GM20431 (cell line): ENCODE data around the gene IGF2R.

Experiments used
- in situ Hi-C: fragments of 300-500 bp; cut with MseI, MboI; formaldehyde crosslinking; loops from one replicate; pipeline ENCODE4 v1.15.0; 2020; ENCODE audit warnings: low sequenced_read_pairs; ENCODE audit not compliant: unreplicated experiment

IGF2R gene

GRCh38 chr6:159973406-159973805 is 4.5 kb downstream of the IGF2R start:
- in situ Hi-C loops = no loop called here

GRCh38 chr6:159973951-159974350 is 5.1 kb downstream of the IGF2R start:
- in situ Hi-C loops = no loop called here

GRCh38 chr6:159974932-159975331 is 6.0 kb downstream of the IGF2R start:
- in situ Hi-C loops = no loop called here

GRCh38 chr6:159976686-159977254 is 7.9 kb downstream of the IGF2R start:
- in situ Hi-C loops = no loop called here

GRCh38 chr6:159977255-159977903 is 8.5 kb downstream of the IGF2R start:
- in situ Hi-C loops = no loop called here

- in situ Hi-C loops = no loop called here
These were observed 9.0 kb downstream of the IGF2R start for GRCh38 chr6:159977904-159978268.

GRCh38 chr6:159978291-159979135 is 9.6 kb downstream of the IGF2R start:
- in situ Hi-C loops = no loop called here

GRCh38 chr6:159979136-159979874 is 10.4 kb downstream of the IGF2R start:
- in situ Hi-C loops = no loop called here

GRCh38 chr6:159980474-159980873 is 11.6 kb downstream of the IGF2R start:
- in situ Hi-C loops = no loop called here

- in situ Hi-C loops = no loop called here
These were observed 12.2 kb downstream of the IGF2R start for GRCh38 chr6:159981071-159981402.

- in situ Hi-C loops = no loop called here
These were observed 12.7 kb downstream of the IGF2R start for GRCh38 chr6:159981403-159982245.

GRCh38 chr6:159982731-159983506 is 14.0 kb downstream of the IGF2R start:
- in situ Hi-C loops = no loop called here

- in situ Hi-C loops = no loop called here
These were observed 14.8 kb downstream of the IGF2R start for GRCh38 chr6:159983641-159984080.

GRCh38 chr6:159984268-159984786 is 15.4 kb downstream of the IGF2R start:
- in situ Hi-C loops = no loop called here

GRCh38 chr6:159985296-159985945 is 16.5 kb downstream of the IGF2R start:
- in situ Hi-C loops = no loop called here

- in situ Hi-C loops = no loop called here
These were observed 20.1 kb downstream of the IGF2R start for GRCh38 chr6:159988983-159989454.

GRCh38 chr6:159989492-159990480 is 20.9 kb downstream of the IGF2R start:
- in situ Hi-C loops = no loop called here
